ENCODE results near the gene SIAH1.
"Not testable (repeated sequence)": the region's sequence is repeated elsewhere in the genome, so short reads cannot be mapped to it uniquely, and the experiment has no call there.

- TF ChIP-seq EZH2phosphoT487 (conservative IDR thresholded peaks at IDR 0.05; ENCODE audit: low read length); CTCF (IDR thresholded peaks at IDR 0.05; ENCODE audit: insufficient read depth, low read length, poor library complexity, severe bottlenecking): not testable (repeated sequence)
These were observed 14.4 kb downstream of the SIAH1 start for GRCh38 chr16:48370668-48371392.
